Coronary artery (tissue), 2 donors: ENCODE results near the gene ZNF711.
A peak's percentile ranks its signal among the peaks of the same experiment; 100 is the strongest.
"Not testable (repeated sequence)": the region's sequence is repeated elsewhere in the genome, so short reads cannot be mapped to it uniquely, and the experiment has no call there.

Experiments used
- DNase-seq: peaks from one replicate; pipeline ENCODE4 v3.0.0-alpha.2; 2017; ENCODE audit warnings: low spot score
- H3K27ac ChIP-seq, 2 donors: fragments of 200-600 bp; sonication (generic); one replicate each; pipeline ENCODE4 v1.5.1; 2016 to 2019
- H3K4me3 ChIP-seq: fragments of 200-600 bp; sonication (generic); 2 replicates; pipeline ENCODE4 v1.5.1; 2016; ENCODE audit warnings: mild to moderate bottlenecking, moderate library complexity
- CTCF ChIP-seq: fragments of 200-600 bp; sonication (generic); IDR thresholded peaks from one replicate; pipeline ENCODE4 v1.5.1; 2019; ENCODE audit warnings: antibody characterized with exemption

The ZNF711 gene

DNA sequence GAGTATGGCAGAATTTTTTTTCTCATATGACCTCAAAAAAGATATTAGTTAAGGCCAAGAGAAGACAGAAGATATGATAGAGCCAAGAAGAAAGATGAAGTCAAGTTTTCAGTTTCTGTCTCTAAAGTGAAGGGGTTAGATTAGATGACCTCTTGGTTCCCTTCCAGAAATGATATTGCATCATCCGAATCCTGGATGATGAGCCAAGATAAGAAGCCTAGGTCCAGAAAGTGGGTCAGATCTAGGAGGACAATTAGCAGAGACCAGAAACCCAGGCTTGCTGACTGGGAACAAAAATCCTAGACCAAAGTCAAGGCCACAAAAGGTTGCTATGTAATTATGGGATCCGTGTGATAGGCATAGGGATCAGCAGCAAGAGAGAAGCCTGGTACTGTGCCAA lies 20.4 kb upstream of the ZNF711 start:
- no peak for TF ChIP-seq CTCF
- H3K27ac ChIP-seq, result no peak overlapping the region
- DNase-seq, result no peak
- no peak overlapping the region for H3K4me3 ChIP-seq

GRCh38 chrX:85243155-85243554 lies 636 bp upstream of the ZNF711 start:
- no peak for TF ChIP-seq CTCF
- Histone ChIP-seq H3K27ac (no peak overlapping the region), H3K4me3 (peak overlapping the region; percentile 76)
- DNase-seq, result no peak

DNA sequence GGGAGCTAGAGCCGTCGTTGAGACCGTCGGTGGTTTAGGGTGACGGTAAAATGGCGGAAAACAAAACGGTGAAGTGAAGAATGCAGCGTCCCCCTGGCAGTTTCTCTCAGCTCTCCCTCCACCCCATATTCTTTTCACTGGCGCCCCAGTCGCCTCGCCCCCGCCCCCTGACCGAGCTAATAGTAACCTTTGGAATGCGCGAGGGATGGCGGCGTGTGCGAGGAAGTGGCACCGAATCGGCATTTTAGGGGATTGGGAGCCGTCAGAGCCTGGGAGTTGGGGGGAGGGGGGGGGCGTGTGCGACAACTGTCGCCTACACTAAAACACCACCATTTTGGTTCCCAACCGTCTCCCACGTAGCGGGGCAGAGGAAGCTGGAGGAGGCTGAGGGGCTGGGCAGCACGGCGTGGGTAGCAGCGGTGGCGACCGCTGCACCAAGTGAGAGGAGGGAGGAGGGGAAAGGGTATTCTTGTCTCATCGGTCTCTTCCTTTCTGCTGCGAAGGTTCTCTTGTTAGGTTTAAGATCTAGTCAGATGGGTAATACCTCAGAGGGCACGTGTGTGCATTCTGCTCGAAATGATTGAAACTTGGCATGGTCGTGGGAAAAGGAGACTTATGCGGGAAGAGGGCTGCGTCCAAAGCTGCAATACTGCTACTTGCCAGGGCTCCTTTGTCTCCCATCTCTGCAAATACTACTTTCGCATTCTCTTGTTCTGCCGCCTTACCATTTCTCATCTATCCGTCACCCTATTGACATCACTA lies 840 bp downstream of the ZNF711 start:
- no peak for TF ChIP-seq CTCF
- Histone ChIP-seq H3K4me3 (peak overlapping the region; percentile 76), H3K27ac (peak overlapping the region; percentile 40 to 62)
- DNase-seq, result no peak

- not testable (repeated sequence) for DNase-seq, H3K4me3 ChIP-seq, H3K27ac ChIP-seq
Observed at GRCh38 chrX:85285286-85285685, 41.5 kb downstream of the ZNF711 start.

DNA sequence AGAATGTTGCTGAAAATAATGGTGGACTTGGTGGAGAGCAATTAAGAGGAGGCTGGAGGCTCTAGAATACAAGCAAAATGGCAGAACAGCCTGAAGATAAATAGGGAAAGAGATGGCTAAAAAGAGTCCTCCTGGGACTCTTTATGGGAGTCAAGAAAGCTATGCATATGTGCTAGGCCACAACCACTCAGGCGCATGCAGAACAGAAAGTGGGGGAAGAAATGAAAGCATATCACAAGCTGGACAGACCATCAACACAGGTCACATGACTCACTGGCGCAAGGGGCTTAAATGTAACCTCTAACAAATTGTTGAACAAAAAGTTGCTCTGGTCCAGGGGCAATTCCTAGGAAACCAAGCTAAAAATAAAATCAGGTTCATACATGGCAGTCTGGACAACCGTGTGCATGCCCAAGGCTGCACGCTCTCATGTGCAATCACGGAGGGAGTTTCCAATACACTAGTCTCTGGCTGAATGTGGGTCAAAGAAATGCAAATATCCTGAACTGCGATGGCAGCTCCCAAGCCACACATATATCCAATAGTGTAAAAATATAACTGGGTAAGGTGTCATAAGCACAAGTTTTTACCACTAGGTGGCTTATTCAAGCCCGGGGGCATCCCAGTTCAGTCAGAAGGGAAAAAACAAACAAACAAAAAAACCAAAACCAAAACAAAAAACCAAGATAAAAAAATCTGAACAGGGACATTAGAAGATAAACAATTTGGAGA lies 45.4 kb downstream of the ZNF711 start:
- no peak for TF ChIP-seq CTCF
- no peak overlapping the region for H3K4me3 ChIP-seq
- no peak overlapping the region for H3K27ac ChIP-seq
- no peak for DNase-seq

GRCh38 chrX:85303544-85303943 lies 59.8 kb downstream of the ZNF711 start:
- DNase-seq, result no peak
- H3K4me3 ChIP-seq, result no peak overlapping the region
- H3K27ac ChIP-seq, result no peak overlapping the region
- TF ChIP-seq CTCF, result no peak

DNA sequence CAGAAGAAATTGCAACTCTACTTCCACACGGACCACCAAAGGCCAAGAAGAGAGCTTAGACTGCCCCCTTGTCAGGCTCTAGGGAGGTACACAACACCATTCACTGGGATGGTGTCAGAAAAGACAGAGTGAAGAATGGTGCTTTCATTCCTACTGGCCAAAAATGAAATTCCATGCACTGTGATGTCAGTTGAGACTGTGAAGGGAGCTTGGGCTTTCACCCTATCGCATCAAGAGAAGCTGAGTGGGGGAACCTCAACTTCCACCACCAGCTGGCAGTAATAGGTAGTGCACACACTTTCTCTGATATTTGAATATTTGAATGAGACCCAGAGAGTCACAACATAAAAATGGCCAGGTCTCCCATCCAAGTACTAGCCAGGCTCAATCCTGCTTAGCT lies 65.9 kb downstream of the ZNF711 start:
- H3K4me3 ChIP-seq, result no peak overlapping the region
- no peak overlapping the region for H3K27ac ChIP-seq
- no peak for DNase-seq
- no peak for TF ChIP-seq CTCF

DNA sequence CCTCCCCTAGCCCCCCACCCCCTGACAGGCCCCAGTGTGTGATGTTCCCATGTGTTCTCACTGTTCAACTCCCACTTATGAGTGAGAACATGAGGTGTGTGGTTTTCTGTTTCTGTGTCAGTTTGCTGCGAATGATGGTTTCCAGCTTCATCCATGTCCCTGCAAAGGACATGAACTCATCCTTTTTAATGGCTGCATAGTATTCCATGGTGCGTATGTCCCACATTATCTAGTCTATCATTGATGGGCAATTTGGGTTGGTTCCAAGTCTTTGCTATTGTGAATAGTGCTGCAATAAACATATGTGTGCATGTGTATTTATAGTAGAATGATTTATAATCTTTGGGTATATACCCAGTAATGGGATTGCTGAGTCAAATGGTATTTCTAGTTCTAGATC lies 67.6 kb downstream of the ZNF711 start:
- not testable (repeated sequence) for H3K27ac ChIP-seq, DNase-seq, H3K4me3 ChIP-seq
